Inflammatory macrophage treated with lipopolysaccharide for 4 hours (primary cell): Measurements from ENCODE around the gene PUS7.
"Not testable (repeated sequence)": the region's sequence is repeated elsewhere in the genome, so short reads cannot be mapped to it uniquely, and the experiment has no call there.

ENCODE experiments used
- DNase-seq: peaks from one replicate; pipeline ENCODE4 v3.0.0-alpha.2; 2020

Gene PUS7

DNA sequence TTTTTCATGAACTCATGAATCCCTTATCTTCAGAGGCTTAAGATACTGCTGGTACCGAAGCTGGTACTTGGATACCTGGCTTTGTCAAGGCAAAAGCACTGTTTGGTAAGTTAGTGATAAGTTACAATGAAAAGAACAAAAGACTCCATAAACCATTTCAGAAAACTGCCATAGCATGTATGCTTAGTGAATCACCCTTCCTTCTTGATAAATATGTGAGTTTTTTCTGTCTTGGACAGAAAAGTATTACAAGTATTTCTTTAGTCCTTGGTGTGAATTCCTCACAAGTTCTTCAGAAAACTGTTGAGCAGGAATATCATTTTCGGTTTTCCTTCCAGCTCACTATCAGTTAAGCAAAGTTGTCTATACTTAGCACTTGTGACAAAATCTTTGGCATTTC lies 25.6 kb downstream of the PUS7 start:
- DNase-seq, result no peak

DNA sequence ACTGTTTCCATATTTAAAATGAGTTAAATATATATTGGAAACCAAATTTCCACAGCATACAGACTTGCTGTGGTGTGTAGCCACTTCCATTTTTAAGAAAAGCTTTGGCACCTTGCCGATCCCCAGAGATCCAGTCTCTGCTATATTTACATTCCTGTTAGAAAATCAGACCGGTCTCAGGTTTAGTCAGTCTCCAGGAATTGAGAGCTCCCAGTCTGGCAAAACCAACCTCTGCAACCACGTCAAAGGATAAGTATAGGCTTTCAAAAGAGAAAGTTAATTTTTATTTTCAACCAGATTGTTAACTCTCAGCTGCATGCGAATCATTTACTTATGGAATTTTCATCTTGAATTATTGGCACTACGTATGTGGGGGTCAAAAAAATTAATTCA lies 28.2 kb downstream of the PUS7 start:
- no peak for DNase-seq

DNA sequence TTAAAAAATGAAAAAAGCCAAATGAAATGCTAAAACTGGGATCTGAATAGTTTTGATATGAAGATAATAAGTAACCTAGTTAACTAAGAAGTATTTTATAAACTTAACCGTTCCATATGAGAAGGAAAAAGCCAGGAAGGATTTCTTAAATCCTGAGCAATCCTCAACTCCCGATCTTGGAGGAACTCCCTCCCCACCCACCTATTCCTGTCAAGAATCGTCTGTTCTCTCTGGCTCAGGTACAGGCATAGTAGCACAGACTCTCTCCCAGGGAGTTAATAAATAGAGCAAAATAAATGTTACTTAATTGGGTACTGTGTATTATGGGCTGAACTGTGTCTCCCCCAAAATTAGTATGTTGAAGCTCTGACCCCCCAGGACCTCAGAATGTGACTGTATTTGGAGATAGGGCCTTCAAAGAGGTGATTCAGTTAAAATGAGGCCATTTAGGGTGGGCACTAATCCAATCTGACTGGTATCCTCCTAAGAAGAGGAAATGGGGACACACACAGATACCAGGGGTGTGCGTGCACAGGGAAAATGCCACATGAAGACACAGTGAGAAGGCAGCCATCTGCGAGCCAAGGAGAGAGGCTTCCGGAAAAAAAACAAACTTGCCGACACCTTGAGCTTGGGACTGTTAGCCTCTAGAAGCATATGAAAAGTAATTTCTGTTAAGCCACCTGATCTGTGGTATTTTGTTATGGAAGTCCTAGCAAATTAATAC lies 28.7 kb downstream of the PUS7 start:
- DNase-seq, result no peak

DNA sequence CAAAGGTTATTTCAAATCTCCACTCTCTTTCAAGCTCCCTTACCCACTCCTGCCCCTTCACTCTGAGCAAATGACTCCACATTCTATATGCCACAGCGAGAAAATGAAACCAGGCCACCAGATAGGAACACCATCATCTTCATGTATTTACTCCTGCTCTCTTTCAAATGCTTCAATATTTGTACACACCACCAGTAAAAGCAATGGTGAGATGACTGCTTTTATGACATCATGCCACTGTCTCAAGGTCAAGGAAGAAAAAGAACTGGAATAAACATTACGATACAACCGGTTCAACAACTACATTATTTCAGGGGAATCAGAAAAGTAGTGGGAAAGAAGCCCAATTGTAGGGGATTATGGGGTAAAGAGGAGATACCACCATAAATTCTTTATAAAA lies 32.7 kb downstream of the PUS7 start:
- DNase-seq, result no peak

DNA sequence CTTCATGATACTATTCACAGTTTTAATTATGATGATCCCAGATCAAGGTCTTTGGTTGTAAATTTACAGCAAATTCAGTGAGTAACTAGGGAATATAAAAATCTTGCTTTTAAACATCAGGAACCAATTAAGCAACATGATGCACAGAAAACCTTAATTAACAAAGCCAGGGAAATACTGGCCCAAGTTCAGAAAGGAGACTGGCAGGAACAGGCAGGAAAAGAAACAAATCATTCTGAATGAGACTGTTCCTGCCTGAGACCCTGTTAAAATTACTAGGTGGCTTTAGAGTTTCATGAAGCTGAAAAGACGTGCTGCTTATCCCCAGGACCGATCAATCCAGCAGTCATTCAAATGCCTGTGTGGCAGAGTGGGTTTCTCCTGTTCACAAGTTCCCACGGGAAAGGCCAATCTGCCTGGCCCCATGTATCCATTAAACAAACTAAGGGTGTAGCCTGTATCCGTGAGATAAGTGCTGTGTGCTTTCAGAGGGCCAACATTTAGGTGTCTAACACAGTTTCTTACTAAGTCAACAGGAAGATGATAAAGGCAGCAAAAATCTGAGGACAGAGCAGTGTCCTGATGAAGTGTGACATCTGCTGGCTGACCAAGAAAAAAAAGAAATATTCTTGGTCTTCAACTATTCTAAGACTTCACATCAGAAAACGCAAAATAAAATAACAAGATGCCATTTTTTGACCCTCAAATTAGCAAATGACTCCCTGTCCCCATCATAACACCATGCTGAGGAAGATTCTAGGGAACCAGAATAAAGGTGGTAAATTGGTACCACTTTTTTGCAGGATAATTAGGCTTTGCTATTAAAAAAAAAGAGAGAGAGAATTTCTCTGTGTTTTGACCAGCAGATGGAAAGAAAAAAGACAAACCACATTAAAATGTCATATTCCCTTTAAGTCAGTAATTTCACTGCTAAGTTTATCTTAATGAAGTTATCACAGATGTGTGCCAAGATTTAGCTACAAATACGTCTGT lies 34.2 kb downstream of the PUS7 start:
- peak; percentile 4 for DNase-seq

DNA sequence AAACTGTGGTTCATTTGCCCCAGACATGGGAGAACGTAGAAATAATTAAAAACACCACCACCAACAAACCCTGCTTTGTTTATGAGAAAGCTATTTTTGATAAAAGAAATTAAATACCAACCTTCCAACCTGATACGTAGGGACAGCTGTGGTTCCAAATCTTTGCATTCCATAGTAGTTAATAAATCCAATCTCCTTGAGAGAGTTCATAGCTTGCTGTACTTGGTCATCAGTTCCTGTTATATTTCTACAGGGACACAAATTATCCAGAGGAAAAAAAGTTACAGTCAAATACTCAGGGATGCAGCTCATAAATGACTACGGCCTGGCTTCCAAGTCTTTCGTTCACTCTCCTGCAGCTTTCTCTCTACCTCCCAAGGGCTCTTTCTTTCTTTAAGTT lies 41.1 kb downstream of the PUS7 start:
- no peak for DNase-seq

DNA sequence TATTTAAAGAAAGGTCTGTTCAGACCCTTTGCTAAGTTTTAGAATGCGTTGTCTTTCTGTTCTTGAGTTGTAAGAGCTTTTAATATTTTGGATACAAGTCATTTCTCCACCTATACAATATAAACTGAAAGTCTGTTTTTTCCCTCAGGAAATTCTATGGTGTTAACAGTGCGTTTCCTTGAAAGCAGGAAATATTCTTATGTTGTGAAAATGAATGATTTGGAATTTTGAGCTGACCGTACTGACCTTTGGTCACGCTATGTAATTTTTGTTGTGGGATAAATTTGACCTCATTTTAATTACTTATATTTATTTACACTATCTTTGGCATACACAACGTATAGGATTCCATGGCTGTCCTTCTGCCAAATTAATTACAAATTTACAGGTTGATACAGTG lies 43.5 kb downstream of the PUS7 start:
- DNase-seq, result no peak

DNA sequence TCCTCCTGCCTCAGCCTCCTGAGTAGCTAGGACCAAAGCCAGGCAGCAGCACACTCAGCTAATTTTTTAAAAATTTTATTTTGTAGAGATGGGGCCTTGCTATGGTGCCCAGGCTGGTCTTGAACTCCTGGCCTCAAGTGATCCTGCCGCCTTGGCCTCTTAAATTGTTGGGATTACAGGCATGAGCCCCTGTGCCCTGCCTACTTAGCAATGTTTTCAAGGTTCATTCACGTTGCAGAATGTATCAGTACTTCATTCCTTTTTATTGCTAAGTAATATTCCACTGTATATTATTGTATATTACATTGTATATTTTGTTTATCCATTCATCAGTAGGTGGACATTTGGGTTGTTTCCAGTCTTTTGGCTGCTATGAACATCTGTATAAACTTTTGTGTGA lies 44.2 kb downstream of the PUS7 start:
- DNase-seq, result no peak

DNA sequence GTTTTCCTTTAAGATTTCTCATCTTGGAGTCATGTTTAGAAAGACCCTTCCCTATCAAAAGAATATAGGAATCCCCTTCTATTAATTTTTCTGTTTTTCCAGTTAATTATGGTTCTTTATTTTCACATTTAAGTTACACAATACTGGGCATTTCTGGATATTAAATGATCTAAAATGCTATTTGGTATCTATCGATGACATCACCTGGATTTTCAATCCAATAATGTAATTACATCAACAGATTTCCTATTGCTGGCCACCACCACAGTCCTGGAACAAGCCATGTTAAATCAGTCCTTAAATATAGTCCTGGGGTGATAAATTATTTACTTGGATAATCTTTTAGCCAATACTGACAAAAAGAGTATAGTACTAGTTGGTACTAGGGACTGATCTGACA lies 48.0 kb downstream of the PUS7 start:
- DNase-seq, result no peak

DNA sequence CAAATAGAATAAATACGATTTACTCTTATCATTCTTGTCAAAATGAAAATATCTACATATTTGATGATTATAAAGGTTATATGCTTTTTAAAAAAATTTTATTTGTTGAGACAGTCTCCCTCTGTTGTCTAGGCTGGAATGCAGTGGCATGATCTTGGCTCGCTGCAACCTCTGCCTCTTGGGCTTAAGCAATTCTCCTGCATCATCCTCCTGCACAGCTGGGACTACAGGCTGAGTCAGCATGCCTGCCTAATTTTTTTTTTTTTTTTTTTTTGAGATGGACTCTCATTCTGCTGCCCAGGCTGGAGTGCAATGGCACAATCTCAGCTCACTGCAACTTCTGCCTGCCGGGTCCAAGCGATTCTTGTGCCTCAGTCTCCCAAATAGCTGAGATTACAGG lies 48.9 kb downstream of the PUS7 start:
- DNase-seq, result peak; percentile 13

DNA sequence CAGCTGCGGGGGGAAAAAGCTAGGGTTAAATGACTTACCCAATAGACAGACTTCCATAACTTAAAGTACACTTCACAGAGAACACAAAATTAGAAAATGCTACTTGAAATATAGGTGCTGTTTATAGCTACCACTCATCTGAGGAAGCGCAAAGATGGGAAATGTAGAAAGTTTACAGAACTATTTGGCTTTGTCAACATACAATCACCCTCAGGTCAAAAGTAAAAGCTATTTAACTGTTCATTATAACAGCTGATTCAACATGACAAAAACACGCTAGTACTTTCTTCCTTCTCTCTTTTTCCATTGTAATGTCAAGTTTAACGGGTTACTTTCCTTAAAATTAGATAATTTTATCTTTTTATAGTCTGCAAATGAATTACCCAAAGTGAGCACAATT lies 51.2 kb downstream of the PUS7 start:
- DNase-seq, result no peak

DNA sequence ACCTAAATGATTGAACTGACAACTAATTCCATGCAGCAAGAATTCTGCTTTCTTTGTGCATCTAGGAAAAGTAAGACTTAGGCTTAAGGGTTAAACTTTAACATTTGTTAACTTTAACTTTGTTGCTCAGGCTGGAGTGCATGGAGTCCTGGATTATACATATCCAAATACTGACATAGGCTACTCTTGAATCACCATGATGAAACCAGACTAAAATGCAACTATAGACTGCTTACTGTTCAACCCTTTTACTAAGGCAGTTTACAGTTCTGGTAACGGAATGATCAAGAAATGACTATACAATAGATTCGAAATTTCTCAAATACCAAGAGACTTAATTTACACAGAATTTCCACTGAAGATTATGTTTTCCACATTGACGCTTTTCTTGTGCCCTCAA lies 52.0 kb downstream of the PUS7 start:
- no peak for DNase-seq

DNA sequence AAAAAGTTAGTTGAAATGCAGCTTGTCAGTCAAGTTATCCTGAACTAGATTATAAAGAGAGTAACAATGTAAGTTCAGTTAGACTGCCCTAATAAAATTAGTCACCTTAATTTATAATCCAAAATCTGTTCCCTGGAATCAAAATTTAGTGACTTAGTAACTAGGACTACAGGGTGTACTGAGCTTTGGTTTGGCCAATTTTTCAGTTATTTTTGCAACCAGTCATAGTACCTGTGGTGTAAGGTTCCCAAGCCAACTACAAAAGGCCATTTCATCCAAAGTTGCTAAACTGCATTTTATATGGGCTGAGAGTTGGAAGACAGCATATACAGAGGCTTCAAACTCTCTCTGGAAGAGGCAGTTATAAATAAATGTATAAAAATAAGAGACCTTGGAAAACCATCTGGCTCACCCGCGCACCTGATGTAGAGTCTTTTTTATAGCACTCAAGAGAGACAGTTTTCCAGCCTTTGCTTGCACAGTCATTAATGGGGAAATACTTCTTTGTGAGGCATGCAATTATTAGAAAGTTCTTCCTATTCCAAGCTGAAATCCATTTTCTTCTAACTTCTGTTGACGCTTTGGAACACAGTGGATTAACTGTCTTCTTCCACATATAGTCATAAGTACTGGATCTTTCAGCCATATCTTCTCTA lies 59.2 kb downstream of the PUS7 start:
- no peak for DNase-seq

DNA sequence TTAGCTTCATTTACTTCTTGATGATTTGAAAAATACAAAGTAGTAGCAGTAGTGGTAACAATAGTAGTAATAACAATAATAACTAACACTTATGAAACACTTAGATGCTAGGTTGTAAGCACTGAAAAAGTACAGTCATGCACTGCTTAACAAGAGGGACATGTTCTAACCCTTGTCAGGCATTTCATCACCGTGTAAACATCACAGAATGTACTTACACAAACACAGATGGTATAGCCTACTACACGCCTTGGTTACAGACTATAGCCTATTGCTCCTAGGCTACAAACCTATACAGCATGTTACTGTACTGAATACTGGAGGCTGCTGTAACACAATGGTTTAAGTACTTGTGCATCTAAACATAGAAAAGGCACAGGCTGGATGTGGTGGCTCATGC lies 60.6 kb downstream of the PUS7 start:
- DNase-seq, result no peak

DNA sequence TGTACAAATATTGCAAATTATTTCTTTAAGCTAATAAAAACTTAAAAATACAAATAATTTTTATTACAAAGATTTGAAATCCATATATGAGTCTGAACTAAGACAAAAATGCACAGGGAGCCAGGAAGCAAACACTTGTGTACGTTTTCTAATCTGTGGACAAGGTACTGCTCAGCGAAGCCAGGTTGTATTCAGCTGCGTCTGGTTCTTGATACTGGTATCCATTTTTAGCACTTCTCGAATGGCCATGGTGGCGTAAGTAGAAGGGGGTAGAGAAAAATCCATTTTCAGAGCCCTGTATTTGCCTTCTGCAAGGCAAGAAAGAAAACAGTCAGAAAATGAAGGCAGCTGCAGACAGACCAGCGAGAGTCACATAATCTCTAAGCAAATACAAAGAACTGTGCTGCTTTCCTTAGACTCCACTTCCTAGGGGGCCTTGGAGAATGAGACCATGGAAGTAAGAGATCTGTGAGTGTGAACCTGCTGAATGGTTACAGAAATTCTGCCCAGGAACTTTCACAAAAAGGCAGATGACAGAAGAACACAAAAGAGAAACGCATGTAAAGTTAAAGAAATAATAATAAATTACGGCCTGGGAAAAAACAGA lies 64.3 kb downstream of the PUS7 start:
- no peak for DNase-seq

DNA sequence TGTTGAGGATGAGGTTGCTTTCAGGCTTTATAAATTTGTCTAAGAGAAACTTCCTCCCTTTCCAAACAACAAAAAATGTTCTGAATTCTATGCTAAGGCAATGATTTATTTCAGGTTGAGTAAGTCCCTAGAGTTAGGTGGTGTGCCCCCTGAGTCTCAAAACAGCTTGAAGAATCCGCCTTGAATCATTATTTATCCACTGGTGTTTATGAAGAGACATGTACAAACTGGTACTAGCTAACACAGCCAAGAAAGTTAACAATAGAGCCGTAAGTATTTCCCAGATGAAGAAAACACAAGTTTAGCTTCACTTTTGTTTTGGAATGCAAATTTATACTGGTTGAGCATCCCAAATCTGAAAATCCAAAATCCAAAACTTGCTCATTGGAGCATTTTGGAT lies 67.2 kb downstream of the PUS7 start:
- no peak for DNase-seq

DNA sequence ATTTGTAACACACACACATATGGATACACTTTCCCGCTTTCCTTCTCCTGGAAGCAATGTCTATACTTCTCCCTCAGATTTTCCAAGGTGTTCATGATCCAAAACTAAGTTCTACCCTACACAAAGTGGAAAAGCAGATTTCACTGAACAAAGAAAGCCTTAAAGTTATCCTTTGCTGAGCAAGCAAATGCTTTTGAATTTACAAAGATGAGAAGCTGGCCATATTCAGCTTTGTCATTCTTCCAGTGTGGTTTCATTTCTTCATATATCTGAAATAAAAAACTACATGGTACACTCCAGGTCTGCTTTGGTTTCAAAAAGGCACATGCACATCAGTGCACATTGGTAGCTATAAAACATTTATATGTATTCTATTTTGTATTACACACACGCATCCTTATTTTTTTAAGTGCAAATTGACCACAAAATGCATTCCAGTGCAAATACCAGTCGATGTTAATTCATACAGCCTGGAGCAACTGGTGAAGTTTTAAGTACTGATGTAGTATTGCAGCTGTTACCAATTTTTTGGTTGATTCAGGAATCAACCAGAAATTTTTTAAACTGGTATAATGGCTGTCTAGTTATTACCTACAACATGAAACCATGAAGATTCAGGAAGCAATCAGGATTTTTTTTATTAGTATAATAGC lies 67.8 kb downstream of the PUS7 start:
- DNase-seq, result no peak

DNA sequence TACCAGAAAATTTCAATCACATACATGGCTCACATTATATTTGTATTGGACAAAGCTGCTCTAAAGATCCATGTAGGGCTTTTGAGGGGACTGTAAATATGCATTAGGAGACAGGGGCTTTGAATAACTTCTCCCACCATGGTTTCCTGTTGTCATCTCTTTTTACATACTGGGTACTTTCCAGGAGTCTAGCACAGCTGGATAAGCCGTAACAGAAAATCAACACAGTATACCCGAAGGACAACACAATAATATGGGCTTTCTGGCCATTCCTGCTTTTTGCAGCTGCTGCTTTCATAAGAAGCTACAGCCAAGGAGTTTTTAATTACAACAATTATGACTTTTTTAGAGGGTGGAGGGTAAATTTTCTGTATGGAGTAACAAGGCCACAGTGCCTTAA lies 70.0 kb downstream of the PUS7 start:
- DNase-seq, result no peak

DNA sequence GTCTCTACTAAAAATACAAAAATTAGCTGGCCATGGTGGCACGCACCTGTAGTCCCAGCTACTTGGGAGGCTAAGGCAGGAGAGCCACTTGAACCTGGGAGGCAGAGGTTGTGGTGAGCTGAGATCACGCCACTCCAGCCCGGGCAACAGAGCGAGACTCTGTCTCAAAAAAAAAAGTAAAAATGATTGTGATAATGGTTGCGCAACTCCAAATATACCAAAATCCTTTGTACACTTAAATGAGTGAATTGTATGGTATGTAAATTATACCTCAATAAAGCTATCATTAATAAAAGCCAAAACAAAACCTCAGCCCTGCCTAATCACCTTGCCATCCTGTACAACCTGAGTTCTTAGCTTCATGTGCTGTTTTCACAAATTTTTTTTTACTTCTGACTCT lies 71.2 kb downstream of the PUS7 start:
- not testable (repeated sequence) for DNase-seq

DNA sequence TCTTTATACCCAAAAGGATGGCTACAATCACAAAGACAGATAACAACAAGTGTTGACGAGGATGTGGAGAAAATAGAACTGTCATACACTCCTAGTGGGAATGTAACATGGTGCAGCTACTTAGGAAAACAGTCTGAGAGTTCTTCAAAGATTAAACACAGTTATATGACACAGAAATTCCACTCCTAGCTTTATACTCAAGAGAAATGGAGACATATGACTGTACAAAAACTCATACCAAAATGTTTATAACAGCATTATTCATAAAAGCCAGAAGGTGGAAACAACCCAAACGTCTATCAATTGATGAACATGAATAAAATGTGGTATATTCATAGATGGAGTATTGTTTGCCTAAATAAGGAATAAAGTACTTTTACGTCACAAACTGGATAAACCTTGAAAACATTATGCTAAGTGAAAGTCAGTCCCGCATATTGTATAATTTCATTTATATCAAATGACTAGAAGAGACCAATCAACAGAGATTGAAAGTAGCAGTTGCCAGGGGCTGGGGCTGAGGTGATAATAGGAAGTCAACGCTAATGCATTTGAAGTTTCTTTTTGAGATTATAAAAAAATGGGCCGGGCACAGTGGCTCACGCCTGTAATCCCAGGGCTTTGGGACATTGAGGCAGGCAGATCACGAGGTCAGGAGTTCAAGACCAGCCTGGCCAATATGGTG lies 71.8 kb downstream of the PUS7 start:
- DNase-seq, result no peak

DNA sequence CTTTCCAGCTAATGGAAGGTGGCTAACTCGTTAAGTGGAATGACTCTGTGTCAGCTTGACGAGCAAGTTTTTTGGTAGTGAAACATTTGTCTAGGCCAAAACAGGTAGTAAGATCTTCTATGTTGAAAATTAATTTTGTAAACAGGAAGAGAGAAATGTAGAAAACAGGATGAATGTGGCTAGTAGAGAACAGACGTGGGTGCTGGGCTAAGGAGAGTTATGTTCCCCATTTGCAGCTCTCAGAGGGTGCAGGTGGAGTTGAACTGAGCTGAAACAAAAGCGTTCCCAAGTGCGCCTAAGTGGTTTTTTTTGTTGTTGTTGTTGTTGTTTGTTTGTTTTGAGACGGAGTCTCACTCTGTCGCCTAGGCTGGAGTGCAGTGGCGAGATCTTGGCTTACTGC lies 73.9 kb downstream of the PUS7 start:
- peak; percentile 7 for DNase-seq

DNA sequence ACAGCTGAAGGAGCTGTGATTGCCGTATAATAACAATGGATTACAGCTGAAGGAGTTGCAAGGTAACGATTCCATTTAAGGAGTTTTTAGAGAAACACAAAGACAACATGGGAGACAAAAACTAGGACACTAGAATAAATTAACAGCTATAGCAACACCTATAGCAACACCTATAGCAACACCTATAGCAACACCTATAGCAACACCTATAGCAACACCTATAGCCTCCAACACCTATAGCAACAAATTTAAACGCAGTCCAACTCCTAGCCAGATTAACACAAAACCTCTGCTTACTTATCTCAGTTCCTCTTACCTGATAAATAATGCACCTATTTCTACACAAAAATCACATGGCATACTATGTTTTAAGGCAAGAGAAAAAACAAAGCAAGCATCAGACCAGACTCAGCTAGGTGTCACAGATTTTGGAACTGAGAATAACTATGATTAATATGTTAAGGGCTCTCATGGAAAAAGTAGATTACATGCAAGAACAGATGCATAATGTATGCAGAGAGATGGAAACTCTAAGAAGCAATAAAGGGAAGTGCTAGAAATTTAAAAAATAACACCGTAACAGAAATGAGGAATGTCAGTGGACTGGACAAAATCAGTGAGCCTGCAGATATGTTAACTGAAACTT lies 77.6 kb downstream of the PUS7 start:
- DNase-seq, result no peak
